ENCODE data around the gene ARHGAP44. TPM values are rescaled to one million over a fixed set of nuclear protein-coding genes. Genes with fewer than 3 reads are reported as not detected.

Gene ARHGAP44
- polyA plus RNA-seq, 1 experiment, result 0.40 TPM

DNA sequence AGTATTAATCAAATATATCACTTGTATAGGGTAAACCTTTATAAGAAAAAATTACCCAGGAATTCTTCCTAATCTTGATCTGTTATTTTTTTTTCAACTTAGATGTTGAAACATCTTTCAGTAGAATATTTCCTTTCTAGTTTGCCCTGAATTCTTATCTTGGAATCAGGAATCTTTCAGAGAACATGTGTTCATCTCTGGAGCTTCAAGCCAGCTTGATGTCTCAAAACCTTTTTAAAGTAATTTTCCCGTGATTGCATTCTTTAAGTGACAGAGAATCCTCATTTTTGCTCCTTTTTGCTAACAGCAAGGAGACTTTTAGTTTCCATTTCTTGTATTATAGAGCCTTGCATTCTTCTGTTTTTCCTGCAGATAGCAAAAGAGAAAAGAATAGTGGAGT is 137.7 kb downstream of the ARHGAP44 start:
- Histone ChIP-seq H3K4me3 (ENCODE audit: low read depth, low read length) (no peak overlapping the region), H3K27me3 (ENCODE audit: control insufficient read depth, insufficient read depth, low read length) (no peaks in the 10 kb centered on the region), H3K36me3 (ENCODE audit: control insufficient read depth, insufficient read depth, low read length) (no peaks in the 10 kb centered on the region)
- ChIA-PET CTCF (no interaction called here), POLR2A (no interaction called here)
- TF ChIP-seq, protein P1, sequence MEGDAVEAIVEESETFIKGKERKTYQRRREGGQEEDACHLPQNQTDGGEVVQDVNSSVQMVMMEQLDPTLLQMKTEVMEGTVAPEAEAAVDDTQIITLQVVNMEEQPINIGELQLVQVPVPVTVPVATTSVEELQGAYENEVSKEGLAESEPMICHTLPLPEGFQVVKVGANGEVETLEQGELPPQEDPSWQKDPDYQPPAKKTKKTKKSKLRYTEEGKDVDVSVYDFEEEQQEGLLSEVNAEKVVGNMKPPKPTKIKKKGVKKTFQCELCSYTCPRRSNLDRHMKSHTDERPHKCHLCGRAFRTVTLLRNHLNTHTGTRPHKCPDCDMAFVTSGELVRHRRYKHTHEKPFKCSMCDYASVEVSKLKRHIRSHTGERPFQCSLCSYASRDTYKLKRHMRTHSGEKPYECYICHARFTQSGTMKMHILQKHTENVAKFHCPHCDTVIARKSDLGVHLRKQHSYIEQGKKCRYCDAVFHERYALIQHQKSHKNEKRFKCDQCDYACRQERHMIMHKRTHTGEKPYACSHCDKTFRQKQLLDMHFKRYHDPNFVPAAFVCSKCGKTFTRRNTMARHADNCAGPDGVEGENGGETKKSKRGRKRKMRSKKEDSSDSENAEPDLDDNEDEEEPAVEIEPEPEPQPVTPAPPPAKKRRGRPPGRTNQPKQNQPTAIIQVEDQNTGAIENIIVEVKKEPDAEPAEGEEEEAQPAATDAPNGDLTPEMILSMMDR (IDR thresholded peaks at IDR 0.05; ENCODE audit: insufficient read depth, low read depth, low read length), result no peak
- no peak for DNase-seq (ENCODE audit: low read depth)

GRCh38 chr17:12927541-12928425 is 138.5 kb downstream of the ARHGAP44 start:
- H3K27me3 ChIP-seq (ENCODE audit: control insufficient read depth, insufficient read depth, low read length), result no peaks in the 10 kb centered on the region
- no peak overlapping the region for H3K4me3 ChIP-seq (ENCODE audit: low read depth, low read length)
- ChIA-PET CTCF (interaction anchor here (0.6 to 0.9 kb wide), 2 partner anchors 13 to 30 kb away, joined by 3 read pairs; no protein-coding TSS in a partner anchor), POLR2A (no interaction called here)
- TF ChIP-seq, protein P1 (IDR thresholded peaks at IDR 0.05; ENCODE audit: insufficient read depth, low read depth, low read length), result no peak
- DNase-seq (ENCODE audit: low read depth), result no peak
- no peaks in the 10 kb centered on the region for H3K36me3 ChIP-seq (ENCODE audit: control insufficient read depth, insufficient read depth, low read length)

DNA sequence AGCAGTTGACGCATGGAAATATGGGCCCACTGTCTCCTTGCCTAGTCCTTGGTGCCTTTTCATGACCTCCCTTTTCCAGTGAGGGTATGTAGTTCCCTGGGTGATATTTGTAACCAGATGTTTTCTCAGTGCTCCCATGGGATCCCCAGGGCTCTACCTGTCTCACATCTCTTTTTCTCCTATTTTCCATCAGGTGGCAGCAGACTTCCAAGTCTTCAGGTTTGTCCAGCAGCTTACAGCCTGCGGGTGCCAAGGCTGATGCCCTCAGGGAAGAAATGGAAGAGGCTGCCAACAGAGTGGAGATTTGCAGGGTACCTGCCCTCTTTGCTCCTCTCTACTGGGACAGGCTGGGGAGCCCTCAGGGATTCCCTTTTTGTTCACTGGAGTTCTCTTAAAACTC is 139.4 kb downstream of the ARHGAP44 start:
- TF ChIP-seq, protein P1 (IDR thresholded peaks at IDR 0.05; ENCODE audit: insufficient read depth, low read depth, low read length), result no peak
- Histone ChIP-seq H3K36me3 (ENCODE audit: control insufficient read depth, insufficient read depth, low read length) (no peaks in the 10 kb centered on the region), H3K27me3 (ENCODE audit: control insufficient read depth, insufficient read depth, low read length) (no peaks in the 10 kb centered on the region), H3K4me3 (ENCODE audit: low read depth, low read length) (no peak overlapping the region)
- CTCF ChIA-PET, result interaction anchor here (0.9 kb wide), 1 partner anchor 12 kb away, joined by 3 read pairs; no protein-coding TSS in a partner anchor
- POLR2A ChIA-PET, result no interaction called here
- DNase-seq (ENCODE audit: low read depth), result no peak

DNA sequence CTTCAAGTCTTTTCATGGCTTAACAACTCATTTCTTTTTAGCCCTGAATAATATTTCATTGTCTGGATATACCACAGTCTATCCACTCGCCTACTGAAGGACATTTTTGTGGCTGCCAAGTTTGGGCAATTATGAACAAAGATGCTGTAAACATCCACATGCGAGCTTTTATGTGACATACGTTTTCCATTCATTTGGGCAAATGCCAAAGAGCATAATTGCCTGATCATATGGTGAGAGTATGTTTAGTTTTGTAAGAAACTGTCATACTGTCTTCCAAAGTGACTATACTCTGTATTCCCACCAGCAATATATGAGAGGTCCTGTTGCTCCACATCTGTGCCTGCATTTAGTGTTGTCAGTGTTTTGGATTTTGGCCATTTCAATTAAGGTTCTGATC is 147.2 kb downstream of the ARHGAP44 start:
- TF ChIP-seq, protein P1 (IDR thresholded peaks at IDR 0.05; ENCODE audit: insufficient read depth, low read depth, low read length), result no peak
- ChIA-PET POLR2A (no interaction called here), CTCF (no interaction called here)
- Histone ChIP-seq H3K27me3 (ENCODE audit: control insufficient read depth, insufficient read depth, low read length) (no peaks in the 10 kb centered on the region), H3K36me3 (ENCODE audit: control insufficient read depth, insufficient read depth, low read length) (no peaks in the 10 kb centered on the region), H3K4me3 (ENCODE audit: low read depth, low read length) (no peak overlapping the region)
- DNase-seq (ENCODE audit: low read depth), result no peak

GRCh38 chr17:12940699-12941098 is 151.4 kb downstream of the ARHGAP44 start:
- TF ChIP-seq, protein P1 (IDR thresholded peaks at IDR 0.05; ENCODE audit: insufficient read depth, low read depth, low read length), result no peak
- no peak for DNase-seq (ENCODE audit: low read depth)
- CTCF ChIA-PET, result interaction anchor here (0.9 kb wide), 1 partner anchor 12 kb away, joined by 3 read pairs; no protein-coding TSS in a partner anchor
- no peak overlapping the region for H3K4me3 ChIP-seq (ENCODE audit: low read depth, low read length)
- H3K27me3 ChIP-seq (ENCODE audit: control insufficient read depth, insufficient read depth, low read length), result no peaks in the 10 kb centered on the region
- H3K36me3 ChIP-seq (ENCODE audit: control insufficient read depth, insufficient read depth, low read length), result no peaks in the 10 kb centered on the region
- POLR2A ChIA-PET, result no interaction called here

Data from BJ (cell line).